ENCODE data around the gene MYO18A. TPM values are rescaled to one million over a fixed set of nuclear protein-coding genes. Genes with fewer than 3 reads are reported as not detected.
A peak's percentile ranks its signal among the peaks of the same experiment; 100 is the strongest.
"Not testable (repeated sequence)": the region's sequence is repeated elsewhere in the genome, so short reads cannot be mapped to it uniquely, and the experiment has no call there.

The MYO18A gene
- total RNA-seq, 1 donor from 2014 or later = 167 TPM

DNA sequence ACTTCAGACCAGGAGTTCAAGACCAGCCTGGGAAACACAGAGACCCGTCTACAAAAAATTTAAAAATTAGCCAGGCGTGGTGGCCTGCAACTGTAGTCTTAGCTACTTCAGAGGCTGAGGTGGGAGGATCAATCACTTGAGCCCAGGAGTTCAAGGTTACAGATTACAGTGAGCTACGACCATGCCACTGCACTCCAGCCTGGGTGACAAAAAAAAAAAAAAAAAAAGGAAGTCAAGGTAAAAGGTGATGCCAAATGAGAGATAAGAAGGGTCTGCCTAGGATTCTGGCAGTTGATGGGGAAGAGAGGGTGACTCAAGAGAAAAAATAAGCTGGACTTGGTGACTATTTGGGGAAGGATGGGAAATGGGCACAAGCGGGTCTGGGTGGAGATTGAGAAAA lies 32.5 kb downstream of the MYO18A start:
- DNase-seq (ENCODE audit: low read depth) = no peak

DNA sequence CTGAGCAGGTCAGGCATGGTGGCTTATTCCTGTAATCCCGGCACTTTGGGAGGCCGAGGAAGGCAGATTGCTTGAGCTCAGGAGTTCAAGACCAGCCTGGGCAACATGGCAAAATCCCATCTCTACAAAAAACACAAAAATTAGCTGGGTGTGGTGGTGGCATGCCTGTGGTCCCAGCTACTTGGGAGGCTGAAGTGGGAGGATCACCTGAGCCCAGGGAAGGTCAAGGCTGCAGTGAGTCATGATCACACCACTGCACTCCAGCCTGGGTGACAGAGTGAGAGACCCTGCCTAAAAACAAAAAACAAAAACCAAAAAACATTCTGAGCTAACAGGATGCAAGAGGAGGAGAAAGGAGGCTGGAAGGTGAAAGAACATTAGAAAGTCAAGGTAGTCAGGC lies 33.0 kb downstream of the MYO18A start:
- DNase-seq (ENCODE audit: low read depth) = not testable (repeated sequence)

DNA sequence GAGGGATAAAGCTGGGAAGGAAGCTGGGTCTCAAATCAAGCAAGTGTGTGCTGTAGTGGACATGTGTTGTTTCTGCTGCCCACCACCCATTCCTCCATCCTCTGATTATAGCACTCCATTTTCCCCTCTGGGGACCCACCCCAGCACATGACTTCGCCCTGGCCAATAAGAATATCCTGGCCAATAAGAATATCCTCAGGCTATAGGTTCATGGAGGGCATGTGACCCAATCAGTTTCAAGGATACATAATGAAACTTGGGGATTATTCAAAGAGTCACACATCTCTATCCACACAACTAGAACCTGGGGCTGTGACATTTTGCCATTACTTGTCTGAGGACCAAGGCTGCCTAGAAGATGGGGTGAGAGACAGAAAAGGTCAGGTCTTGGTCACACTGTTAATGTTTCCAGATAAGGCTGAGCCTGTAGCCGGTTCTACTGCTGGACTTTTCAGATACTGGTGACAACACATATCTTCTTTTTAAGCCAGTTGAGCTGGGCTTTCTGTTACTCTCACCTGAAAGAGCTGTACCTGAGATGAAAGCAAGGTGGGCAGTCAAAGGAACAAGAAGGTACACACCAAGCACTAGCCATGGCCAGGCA lies 33.7 kb downstream of the MYO18A start:
- DNase-seq (ENCODE audit: low read depth) = no peak

DNA sequence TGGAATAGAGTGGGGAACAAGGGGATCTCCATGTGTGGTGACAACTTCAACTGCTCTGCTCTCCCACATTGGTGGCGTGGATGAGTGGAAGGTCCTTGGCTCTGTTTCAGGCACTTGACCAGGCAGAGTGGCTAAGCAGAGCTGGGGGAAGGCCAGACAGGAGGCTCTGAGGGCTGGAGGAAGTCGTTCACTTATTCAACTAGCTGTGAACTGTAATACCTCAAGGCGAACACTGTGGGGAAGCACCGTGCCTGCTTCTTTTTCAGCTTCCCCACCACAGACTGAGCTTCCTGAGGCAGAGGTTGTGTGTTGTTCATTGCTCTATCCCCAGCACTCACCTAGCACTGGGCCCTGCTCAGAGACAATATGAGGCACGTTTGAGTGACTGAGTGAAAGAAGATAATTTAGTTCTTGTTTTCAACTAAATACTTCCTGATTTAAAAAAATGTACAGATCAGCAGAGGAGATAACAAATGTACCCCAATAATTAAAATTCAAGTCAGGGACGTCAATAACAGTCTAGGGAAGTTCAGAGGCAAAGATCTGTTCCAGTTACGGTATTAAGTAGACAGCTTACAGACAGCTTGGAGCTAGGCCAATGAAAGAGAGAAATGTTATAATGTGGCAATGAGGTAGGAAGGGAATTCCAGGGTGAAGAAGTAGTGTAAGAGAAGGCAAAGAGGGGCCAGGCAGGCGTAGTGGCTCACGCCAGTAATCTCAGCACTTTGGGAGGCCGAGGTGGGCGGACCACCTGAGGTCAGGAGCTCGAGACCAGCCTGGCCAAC lies 34.7 kb downstream of the MYO18A start:
- peak; percentile 79 for DNase-seq (ENCODE audit: low read depth)

DNA sequence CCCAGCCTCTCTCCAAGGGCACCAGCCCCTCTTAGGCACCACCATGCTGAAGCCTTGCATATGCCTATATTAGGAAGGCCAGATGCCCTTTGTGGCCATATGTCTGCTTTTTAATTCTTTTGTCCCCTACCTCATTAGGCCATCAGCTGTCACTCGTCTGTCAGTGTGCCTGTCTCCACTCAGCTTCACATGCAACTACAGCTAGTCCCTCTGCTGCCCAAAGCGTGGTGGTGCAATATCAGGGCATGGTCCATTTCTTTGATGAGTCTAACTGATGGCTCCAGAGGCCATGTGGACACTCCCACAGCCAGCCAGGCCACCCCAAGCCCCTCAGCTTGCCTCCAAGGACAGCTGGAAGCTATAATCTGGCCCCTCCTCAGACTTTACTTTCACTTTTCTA lies 36.3 kb downstream of the MYO18A start:
- peak; percentile 90 for DNase-seq (ENCODE audit: low read depth)

DNA sequence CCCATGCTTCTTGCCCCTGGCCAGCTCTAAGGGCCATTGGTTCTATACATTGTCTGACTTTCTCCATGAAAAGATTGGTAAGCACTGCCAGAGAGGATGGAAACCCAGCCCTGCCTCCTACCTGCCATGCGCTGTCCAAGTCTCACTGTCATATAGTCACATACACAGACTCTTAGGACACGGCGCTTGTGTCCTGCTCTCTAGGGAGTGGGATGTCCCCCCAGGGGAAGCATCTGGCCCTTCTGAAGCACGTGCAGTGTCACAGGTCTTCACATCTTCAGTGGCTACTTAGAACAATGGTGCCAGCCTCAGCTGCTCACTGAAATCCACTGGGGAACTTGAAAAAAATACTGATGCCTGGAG lies 38.7 kb downstream of the MYO18A start:
- DNase-seq (ENCODE audit: low read depth) = no peak

DNA sequence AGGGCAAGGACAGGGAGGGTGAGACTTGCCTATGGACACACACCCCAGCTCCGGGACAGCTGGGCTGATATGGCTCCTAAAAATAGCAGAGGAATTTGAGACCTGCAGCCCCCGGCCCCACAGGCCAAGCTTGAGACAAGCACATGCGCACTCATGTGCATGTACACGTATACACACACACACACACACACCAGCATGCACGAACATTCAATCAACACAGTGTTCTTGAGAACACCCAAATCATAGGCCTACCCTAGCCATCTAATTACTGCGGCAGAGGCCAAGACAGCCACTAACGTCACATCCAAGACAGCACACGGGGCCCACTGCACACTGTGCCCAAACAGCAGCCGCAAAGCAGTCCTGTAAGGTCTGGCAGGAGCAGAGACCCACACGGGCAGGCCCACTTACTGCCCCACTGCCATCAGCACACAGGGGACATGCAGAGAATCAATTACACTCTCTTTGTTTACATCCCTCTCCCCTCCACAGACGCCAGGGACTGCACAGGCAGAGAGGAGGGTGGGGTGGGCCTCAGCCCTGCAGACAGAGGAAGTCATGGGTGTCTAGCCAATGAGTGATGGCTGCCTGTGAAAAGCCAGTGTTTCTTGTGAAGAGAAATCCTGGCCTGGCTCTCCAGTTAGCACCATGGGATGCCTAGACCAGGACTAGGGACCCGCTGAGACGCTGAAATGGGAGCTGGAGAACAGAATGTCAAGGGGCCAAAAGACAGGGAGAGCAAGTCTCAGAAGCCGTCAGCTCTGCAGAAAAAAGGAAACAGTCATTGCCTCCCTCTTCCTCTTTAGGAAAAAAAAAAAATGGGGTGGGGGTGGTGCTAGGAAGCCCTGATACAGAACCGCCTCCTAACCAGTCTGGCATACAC lies 39.3 kb downstream of the MYO18A start:
- peak; percentile 79 for DNase-seq (ENCODE audit: low read depth)

DNA sequence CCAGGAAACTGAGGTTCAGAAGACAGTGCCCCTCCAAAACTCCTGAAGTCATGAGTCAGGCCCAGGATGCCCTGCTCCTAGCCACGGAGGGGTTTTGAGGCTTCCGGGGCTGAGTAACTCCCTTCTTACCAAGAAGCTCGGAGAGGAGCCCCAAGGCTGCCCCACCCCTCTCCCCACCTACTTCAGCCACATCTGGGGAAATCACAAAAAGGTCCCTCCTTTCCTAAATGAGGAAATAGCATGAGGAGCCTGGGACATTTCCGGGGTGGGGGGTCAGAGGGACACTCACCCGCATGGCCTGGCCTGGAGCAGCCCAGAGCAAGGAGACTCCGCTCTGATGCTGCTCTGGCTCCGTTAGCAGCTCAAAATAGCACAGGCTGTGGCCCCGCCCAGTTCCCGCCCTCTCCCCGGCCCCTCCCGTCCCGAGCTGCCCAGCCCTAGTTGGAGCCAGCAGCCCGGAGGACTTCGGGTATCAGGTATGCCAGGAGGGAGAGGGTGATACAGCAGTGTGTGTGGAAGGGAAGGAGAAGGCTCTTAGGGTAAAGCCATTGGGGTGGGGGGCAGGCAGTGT lies 40.1 kb downstream of the MYO18A start:
- DNase-seq (ENCODE audit: low read depth) = peak; percentile 88

DNA sequence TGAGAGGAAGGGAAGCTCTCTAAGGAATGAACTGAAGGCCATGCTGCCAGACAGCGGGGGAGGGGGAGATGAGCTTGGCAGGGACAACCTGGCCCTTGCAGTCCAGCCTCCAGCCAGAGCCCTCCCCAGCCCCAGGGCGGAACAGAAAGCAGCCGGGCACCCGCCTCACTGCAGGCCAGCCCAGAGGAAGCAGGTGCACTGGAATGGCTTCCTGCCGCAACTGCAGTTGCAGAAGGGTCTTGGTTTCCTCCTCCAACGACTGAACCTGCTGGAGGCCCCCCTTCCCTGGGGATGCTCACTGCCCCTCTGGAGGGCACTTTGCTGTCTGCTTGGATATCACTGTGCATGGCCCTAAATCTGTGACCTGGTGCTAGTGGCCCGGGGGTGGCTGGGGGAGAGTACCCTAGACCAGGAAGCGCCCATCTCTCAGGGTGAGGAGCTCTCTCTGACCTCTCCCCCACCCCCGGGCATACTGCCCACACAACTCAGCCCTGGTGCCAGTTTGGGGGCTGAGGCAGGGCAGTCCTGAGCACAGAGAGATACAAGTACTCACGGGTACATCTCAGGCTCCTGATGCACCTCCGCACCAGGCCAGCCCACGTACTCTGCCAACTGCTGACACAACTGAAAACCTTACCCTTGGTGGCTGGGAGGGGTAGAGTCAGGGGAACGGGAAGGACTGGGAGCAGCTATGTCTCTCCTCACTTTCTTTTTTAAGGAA lies 41.1 kb downstream of the MYO18A start:
- DNase-seq (ENCODE audit: low read depth) = no peak

DNA sequence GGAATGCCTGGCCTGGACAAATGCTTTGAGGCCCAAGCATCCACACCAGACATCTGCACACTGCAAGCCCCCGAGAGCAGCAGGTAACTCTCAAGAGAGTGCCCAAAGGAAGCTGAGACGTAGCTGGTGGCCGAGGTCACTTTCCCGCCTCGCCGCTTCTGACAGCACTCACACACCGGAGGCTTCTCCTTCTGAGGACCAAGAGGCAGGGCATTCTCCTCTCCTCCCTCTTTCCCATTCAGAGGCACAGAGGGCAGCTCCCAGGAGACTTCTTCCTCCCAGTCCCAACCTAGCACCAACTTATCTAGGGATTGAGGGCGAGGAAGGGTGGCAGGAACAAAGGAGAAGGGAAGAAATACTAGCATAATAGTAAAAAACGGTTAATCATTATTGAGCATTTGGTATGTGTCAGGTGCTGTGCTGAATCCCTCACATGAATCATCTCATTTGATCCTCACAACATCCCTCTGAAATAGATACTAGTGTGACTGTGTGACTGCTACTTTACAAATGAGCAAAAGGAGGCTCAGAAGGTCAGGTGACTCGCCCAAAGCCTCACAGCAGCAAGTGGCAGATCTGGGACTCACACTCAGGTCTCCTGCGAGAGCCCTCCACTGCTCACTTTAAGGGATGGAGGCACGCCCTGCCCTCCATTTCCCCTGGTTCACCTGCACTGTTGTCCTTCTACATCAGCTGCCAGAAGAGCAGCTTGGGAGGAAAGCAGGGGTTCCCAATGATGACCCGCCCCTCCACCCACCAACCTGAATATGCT lies 41.8 kb downstream of the MYO18A start:
- DNase-seq (ENCODE audit: low read depth) = peak; percentile 47

DNA sequence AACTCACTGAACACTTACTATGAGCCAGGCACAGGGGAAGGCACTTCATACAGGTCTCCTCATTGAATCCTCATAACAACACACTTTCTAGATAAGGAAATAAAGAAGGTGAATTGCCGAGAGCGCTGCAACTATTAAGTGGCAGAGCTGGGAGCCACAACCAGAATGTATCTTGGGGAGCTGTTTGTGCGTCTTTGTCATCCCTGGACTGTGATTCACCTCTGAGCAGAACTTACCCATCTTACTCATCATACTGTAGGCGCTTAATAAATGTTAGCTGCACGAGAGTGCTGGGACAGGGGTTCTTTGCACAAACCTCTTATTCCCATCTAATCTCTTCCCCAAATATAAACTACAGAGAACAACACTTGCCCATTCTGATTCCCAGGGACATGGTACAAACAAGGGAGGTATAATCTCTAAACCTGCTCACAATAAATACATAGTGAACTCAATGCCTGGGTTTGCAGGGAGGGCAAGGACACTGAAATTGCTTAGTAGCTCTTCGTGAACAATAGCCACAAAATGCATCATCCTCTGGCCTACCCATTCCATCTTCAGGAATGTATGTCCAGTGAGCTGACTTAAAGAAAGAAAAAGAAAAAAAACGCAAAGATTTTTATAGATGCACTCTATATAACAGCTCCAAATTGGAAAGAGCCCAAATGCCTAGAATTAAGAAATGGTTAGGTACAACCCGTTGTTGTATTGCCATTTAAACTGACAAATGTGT lies 43.0 kb downstream of the MYO18A start:
- DNase-seq (ENCODE audit: low read depth) = no peak

DNA sequence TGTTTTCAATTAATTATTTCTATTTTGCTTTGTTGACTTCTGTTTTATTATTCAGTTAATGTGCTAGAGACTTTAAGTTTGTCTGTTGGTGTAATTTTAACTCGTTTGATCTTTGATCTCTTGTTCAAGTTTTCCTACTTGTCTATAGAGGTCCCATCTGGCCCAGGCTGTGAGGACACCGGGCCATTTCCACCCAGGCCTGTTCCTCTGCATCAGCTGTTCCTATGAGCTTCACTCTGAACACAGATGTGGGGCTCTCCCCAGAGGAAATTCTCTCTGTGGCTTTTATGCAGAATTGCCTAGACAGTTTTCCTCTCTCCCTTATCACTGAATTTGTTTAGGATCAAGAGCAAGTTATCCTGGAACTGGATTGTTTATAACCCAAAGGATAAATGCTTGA lies 44.7 kb downstream of the MYO18A start:
- DNase-seq (ENCODE audit: low read depth) = peak; percentile 50

DNA sequence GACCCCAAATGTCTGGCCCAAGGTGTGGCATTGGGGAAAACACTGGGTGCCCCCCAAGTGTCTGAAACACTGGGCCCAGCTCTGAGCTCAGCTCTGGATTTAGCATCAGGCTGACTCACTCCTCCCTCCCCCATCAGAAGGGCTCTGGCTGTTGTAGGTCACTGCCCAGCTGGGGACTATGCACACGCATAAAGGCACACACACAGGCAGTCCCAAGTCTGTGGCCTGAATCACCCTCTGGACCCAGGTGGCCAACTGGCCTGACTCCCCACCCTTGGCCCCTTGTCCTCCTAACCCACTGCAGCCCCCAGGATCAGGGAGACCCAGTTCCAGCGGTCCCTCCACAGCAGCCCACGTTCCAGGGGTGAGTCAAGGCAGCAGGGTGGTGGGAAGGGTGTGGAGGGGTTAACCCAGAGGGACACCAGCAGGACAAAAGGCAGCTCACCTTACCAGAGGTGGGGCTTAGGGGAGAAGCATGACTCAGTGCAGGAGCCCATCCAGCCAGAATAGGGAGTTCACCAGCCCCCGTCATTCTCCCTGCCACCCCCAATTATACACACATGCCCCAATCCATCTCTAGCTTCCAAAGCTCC lies 47.0 kb downstream of the MYO18A start:
- DNase-seq (ENCODE audit: low read depth) = peak; percentile 88

DNA sequence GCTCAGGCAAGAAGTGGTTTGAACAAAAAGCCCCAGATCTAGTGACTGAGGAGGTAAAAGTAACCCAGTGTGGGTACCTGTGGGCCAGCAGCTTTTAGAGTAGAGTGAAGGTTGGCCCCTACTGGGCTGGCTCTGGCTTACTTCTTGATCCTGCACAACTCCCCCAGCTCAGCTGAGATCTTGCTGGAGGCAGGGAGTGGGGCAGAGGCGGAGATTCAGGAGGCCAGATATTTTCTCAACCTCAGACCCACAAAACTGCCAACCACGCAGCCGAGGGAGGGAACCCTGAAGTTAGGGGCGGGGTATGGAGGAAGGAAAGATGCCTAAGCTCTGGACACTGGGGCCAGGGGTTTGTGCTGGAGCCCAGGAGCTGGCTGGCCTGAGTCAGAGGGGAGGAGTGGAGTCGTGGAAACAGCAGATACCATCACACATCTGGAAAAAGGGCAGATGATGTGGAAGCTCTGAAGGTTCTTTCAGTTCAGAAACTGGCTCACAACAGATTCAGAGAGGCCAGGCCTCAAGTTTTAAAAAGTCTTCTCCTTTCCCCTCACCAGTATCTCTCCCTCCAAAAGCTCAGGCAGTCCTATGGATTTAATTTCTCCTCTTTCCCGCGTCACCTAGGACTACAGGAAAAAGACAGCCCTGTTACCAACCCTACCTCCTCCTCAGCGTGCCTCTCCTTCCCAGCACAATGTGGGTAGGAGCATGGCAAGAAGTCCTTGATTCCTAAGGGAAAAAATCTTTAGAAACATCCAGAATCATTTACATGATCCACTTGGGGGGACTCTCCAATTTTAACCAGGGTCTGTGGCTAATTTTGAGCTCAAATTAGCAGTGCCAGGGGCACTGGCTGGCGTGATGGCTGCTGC lies 48.1 kb downstream of the MYO18A start:
- DNase-seq (ENCODE audit: low read depth) = peak; percentile 92

DNA sequence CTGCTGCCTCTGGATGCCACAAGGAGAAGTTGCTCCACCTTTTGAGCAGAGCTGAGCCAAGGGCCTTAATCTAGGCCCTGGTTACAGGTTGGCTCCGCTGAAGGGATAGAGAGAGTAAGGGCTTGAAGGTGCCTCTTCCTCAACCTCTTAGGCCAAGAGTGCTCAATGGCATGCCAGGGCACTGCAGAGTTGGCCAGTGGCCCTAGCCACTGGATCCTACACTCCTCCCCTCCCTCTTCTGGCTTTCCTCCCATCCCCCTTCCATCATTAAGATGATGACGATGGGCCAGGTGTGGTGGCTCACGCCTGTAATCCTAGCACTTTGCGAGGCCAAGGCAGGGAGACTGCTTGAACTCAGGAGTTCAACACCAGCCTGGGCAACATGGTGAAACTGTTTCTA lies 50.5 kb downstream of the MYO18A start:
- DNase-seq (ENCODE audit: low read depth) = no peak

DNA sequence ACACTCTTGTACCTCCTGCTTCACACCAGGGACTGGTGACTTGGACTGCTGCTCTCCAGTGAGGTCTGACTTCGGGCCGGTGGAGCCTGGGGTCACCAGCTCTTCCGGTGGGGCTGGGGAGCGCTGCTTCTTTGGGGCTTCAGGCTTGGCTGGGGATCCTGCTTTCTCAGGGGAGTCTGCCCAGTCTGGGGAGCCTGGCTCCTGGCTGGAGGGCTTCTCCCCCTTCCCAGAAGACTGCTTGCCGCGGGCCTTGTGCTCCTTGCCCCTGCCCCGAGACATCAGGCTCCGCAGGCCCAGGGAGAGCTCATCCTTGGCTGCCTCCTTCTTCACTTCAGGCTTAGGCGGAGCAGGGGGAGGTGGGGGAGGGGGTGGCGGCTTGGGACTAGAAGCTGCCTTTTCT lies 52.4 kb downstream of the MYO18A start:
- no peak for DNase-seq (ENCODE audit: low read depth)

DNA sequence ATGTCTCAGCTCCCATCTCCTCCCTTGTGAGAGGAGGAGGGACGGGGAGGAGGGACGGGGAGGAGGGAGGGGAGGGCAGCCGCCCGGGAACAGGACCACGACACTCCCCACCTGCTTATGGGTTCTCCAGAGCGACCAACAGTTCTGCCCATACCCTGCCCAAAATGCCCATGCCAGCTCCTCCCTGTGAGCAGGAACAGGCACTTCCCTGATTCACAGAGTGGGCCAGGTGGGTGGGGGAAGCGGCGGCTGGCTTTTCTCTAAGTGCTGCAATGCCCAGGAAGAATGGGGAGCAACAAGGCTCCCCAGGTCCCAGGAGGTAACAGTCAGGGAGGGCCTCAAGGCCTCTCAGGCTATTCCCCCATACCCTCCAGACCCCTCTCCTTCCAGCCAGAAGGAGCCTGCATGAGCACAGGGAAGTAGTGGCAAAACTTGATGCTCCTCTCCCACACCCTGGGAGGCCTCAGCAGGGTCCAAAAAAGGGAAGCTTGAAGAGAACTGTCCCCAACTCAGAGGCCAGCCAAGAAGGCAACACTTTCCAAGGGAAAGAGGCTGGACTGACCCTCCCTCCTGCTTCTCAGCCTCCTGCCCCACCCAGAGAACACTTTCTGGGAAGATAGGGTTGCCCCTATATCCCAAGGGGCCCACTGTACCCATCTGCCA lies 53.8 kb downstream of the MYO18A start:
- DNase-seq (ENCODE audit: low read depth) = no peak

DNA sequence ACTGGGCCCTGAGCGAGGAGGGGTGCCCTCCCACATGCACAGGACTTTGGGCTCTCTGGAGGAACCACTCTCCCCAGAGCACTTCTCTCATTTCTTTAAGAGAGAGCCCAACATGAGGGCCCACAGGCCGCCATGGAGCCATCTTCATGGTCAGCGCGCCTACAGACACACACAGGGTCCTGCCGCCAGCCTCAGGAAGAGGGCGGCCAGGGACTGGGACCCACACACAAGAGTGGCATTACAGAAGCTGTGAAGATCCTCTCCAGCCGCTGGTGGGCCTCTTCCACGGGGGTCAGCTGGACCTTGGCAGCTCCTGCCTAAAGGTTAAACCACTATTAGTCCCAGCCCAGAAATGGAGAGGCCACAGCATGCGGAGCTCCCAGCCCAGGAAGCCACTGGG lies 54.5 kb downstream of the MYO18A start:
- no peak for DNase-seq (ENCODE audit: low read depth)
